ENCODE results near the gene RPGR. TPM values are rescaled to one million over a fixed set of nuclear protein-coding genes. Genes with fewer than 3 reads are reported as not detected.

The RPGR gene
- total RNA-seq, 1 donor from 2014 or later, result 11.0 TPM

- peak; percentile 7 for DNase-seq
Observed at GRCh38 chrX:38249965-38250364, 77.3 kb downstream of the RPGR start.

DNA sequence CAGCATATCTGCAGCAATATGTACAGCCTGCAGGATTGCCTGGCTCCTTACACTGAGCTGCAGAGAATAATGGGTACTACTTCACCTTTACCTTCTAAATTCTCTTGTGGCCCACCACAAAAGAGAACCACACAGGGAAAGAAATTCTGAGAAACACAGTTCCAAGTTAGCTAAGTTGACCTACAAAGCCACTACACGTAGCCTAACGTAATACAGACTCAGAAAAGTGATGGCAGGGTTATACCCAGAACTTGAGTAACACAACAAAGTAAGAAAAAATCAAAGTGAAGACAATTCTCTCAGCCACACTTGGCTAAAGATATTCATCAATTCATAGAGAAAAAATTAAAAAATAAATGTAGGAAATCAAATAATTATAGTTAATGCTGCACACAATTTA is 80.3 kb downstream of the RPGR start:
- no peak for DNase-seq

GRCh38 chrX:38240541-38240940 is 86.8 kb downstream of the RPGR start:
- no peak for DNase-seq

- no peak for DNase-seq
Observed at GRCh38 chrX:38236901-38237615, 90.3 kb downstream of the RPGR start.

- peak; percentile 72 for DNase-seq
Observed at GRCh38 chrX:38233891-38234667, 93.2 kb downstream of the RPGR start.

DNA sequence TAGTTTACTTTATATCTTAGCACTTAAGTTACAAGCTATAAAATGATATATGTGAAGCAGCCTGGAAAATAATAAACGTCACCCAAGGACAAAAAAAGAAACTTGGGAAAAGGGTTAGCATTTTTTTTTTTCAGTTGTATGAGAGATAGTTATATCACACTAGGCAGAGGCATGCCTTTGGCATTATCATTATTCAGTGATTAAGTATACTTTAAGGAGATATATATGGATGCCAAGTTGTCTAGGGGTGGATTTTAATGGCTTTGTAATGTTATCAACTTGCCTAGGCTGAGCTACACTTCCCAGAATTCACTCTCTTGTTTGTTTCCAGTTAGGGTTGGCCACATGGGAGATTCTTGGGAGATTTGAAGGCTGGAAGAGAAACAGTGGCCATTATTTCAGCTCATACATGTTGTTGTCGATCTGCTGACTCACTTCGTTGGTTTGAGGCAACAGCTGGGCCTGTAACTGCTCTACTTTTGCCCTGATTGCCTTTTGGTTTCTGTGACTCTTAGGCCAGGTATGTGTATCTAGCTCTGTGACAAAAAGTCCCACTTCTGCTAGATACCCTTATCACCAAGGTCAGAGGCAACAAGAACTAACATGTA is 95.1 kb downstream of the RPGR start:
- no peak for DNase-seq

GRCh38 chrX:38225093-38225492 is 102.2 kb downstream of the RPGR start:
- no peak for DNase-seq

DNA sequence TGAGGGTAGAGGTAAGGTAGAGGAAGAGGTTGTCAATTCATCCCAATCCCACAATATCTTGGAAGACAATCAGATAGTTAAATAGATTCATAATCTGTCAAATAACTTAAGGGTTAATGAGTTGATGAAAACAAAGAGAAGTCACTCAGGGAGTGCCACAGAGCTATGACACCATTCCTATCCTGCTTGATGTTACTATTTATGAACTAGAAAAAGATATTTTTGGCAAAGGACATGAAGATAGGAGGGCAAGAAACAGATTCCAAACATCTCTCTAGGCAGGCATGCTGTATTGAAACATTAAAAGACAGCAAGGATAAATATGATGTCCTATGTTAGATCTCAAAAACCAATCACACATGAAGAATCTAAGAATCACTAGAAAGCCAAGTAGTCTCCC is 103.1 kb downstream of the RPGR start:
- DNase-seq, result no peak

- DNase-seq, result no peak
Observed at GRCh38 chrX:38221391-38221929, 105.8 kb downstream of the RPGR start.

DNA sequence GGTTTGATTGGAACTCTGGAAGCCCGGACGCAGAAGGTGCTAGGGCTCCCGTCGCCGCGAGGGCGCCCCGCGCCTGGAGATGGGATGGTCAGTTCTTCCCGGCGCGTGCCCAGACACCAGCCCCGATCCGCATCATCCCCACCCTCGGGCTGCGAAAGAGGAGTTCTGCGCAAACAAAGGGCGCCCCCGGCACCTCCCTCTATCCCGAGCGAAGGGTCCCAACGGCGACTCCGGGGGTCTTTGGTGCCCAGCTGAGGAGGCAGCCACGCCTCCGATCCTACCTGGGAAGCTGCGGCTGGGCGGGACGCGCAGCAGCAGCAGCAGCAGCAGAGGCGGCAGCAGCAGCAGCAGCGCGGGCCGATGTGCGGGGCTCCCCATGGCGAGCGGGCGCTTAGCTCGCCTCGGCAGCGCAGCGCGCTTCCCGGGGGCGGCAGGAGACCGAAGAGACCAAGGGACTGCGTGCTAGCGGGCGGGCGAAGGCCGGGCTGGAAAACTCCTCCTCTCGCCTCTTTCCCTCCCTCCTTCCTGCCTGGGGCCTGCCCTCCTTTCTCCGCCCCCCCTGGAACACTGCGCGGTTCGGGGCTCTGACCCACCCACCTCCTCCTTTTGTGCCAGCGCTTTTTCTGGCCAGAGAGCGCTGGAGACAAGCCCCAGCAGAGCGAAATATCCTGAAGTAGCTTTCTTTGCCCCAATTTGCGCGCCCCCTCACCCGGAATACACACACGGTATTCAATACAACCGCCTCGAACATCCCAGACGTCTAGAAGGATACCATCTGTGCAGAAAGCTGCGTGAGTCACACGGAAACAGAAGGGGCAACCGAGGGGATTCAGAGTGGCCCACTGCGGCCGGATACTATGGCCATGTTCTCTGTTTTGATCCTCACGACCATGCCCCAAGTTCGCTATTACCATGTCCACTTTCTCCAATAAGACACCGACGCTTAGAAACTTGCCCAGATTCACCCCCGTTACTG is 106.6 kb downstream of the RPGR start, which contains the start of gene SRPX:
SRPX (minus strand) TSS at position 457 of the 976 bp plus-strand sequence; CDS start at position 378, 79 bp downstream.
- peak; percentile 60 for DNase-seq

DNA sequence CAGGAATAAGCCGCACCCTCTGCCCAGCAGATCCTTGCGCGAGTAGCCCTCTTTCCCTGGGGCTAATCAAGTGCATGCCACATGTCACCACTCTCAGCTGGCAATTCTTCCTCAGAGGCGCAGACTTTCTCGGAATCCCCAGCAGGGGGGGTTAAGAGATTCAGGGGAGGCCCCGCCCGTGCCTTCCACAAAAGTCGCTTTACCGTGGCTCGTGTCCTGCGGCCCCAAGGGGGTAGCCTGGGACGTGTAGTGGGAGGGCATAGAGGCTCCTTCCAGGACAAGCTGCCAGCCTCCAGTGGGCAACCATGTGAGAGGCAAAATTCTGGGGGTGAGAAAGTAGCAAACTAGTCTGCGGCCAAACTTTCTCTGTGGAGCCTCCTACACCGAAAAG is 107.3 kb downstream of the RPGR start:
- DNase-seq, result peak; percentile 62

Small RNA genes lying within 50 kb of the gene (small RNA-seq; reads per million reads assigned to genes)
- not detected for gene RF00322 (ENCODE audit: low replicate concordance)

Other genes starting within 250 kb of the RPGR start
- gene SRPX, start 106.6 kb downstream of the RPGR start, total RNA-seq, result 85.9 TPM
- not detected for gene OTC, start 25.1 kb upstream of the RPGR start, total RNA-seq
- 37.8 TPM for gene TSPAN7, start 234.0 kb upstream of the RPGR start, total RNA-seq